Esophagus muscularis mucosa (tissue), 4 donors: ENCODE results near the gene EIF5A2. TPM values are rescaled to one million over a fixed set of nuclear protein-coding genes. Genes with fewer than 3 reads are reported as not detected.

Experiments used
- DNase-seq: peaks from one replicate; pipeline ENCODE4 v3.0.0-alpha.2; 2017; ENCODE audit errors: extremely low spot score
- H3K27ac ChIP-seq, 4 donors: fragments of 200-600 bp; sonication (generic); replicated peaks in 1 of 4; 1 replicate in 3 of 4; 2 replicates in 1 of 4; pipeline ENCODE4 v1.5.1; 2016 to 2019; ENCODE audit warnings: mild to moderate bottlenecking in 1 of 4
- H3K27me3 ChIP-seq, 4 donors: fragments of 200-600 bp; sonication (generic); one replicate each; pipeline versions ENCODE4 v1.5.1 to v1.6.0; 2016 to 2019
- H3K36me3 ChIP-seq, 4 donors: fragments of 200-600 bp; sonication (generic); one replicate each; pipeline ENCODE4 v1.5.1; 2016 to 2019
- H3K4me1 ChIP-seq, 4 donors: fragments of 200-600 bp; sonication (generic); one replicate each; pipeline ENCODE4 v1.5.1; 2016 to 2019
- H3K4me3 ChIP-seq, 4 donors: fragments of 200-600 bp; sonication (generic); 1 replicate in 2 of 4; 2 replicates in 2 of 4; pipeline ENCODE4 v1.5.1; 2016 to 2019; ENCODE audit warnings: mild to moderate bottlenecking in 4 of 4, moderate library complexity in 1 of 4
- H3K9me3 ChIP-seq, 4 donors: fragments of 200-600 bp; sonication (generic); 1 replicate in 3 of 4; 2 replicates in 1 of 4; pipeline ENCODE4 v1.5.1; 2016 to 2019
- CTCF ChIP-seq, 3 experiments: fragments of 200-600 bp in 2 of 3; fragments of 450-650 bp in 1 of 3; sonication (generic) in 2 of 3; IDR thresholded peaks; one replicate each; pipeline ENCODE4 v1.5.1; 2017 to 2019; ENCODE audit warnings: antibody characterized with exemption in 3 of 3, mild to moderate bottlenecking in 2 of 3, moderate library complexity in 1 of 3
- EP300 ChIP-seq: sonication (generic); formaldehyde crosslinking; IDR thresholded peaks from one replicate; pipeline ENCODE4 v1.6.1; 2017; ENCODE audit warnings: antibody characterized with exemption
- POLR2A ChIP-seq: fragments of 450-650 bp; IDR thresholded peaks from one replicate; pipeline ENCODE4 v1.6.1; 2017; ENCODE audit warnings: antibody characterized with exemption, moderate library complexity, mild to moderate bottlenecking, low read depth
- POLR2AphosphoS5 ChIP-seq, 2 donors: sonication (generic); formaldehyde crosslinking; IDR thresholded peaks; one replicate each; pipeline ENCODE4 v1.6.1; 2017; ENCODE audit warnings: antibody characterized with exemption in 2 of 2
- WGBS: methylation state at CpG from one replicate; pipeline ENCODE4 v1.1.5; 2018; 5-methylcytosine and 5-hydroxymethylcytosine counted together
- intact Hi-C: fragments of 100-400 bp; cut with DNase I; formaldehyde crosslinking; loops from one replicate; pipeline ENCODE4 v1.15.1; 2023
- total RNA-seq, 4 donors: library from RNA; depleted of rRNA; stranded (reverse); fragments of >200 nt; gene quantifications; one replicate each; pipeline versions ENCODE4 v1.1.0 to v1.2.1, GENCODE V29; 2016

Gene EIF5A2
- total RNA-seq, 4 donors from 2014 or later = 7.8 to 10.4 (median 7.9) TPM

- Histone ChIP-seq H3K36me3 (peaks cover 10 to 34% (median 28%) of the 10 kb centered on the region in 4 donors), H3K27me3 (no peaks in the 10 kb centered on the region), H3K9me3 (no peaks in the 10 kb centered on the region), H3K4me1 (peaks cover 17 to 29% (median 28%) of the 10 kb centered on the region in 4 donors), H3K27ac (no peak overlapping the region), H3K4me3 (no peak overlapping the region)
- TF ChIP-seq POLR2AphosphoS5 (IDR thresholded peaks at IDR 0.05) = no peak
- DNase-seq = no peak
- intact Hi-C loops = no loop called here
- whole genome bisulfite sequencing = 83% methylated on average over 10 of the region's 10 CpGs
Measured at GRCh38 chr3:170865209-170866094, 43.0 kb downstream of the EIF5A2 start.

GRCh38 chr3:170864525-170865208, 43.8 kb downstream of the EIF5A2 start:
- Histone ChIP-seq H3K9me3 (no peaks in the 10 kb centered on the region), H3K4me3 (no peak overlapping the region), H3K4me1 (peaks cover 17 to 27% (median 26%) of the 10 kb centered on the region in 4 donors), H3K36me3 (peaks cover 10 to 34% (median 28%) of the 10 kb centered on the region in 4 donors), H3K27me3 (no peaks in the 10 kb centered on the region), H3K27ac (no peak overlapping the region)
- no peak for DNase-seq
- intact Hi-C loops = no loop called here
- no peak for TF ChIP-seq POLR2AphosphoS5 (IDR thresholded peaks at IDR 0.05)
- WGBS = 85% methylated on average over 6 of the region's 6 CpGs

- TF ChIP-seq EP300 (no peak), CTCF (IDR thresholded peaks at IDR 0.05) (no peak), POLR2AphosphoS5 (IDR thresholded peaks at IDR 0.05) (no peak), POLR2A (no peak)
- no peaks in the 10 kb centered on the region for H3K9me3 ChIP-seq
- intact Hi-C loops = no loop called here
- 81% methylated on average over 4 of the region's 4 CpGs for WGBS
- no peak overlapping the region for H3K27ac ChIP-seq
- peaks cover 13 to 22% (median 20%) of the 10 kb centered on the region in 4 donors for H3K4me1 ChIP-seq
- no peak for DNase-seq
- H3K4me3 ChIP-seq = no peak overlapping the region
- peaks cover 10 to 34% (median 28%) of the 10 kb centered on the region in 4 donors for H3K36me3 ChIP-seq
- H3K27me3 ChIP-seq = no peaks in the 10 kb centered on the region
Measured at GRCh38 chr3:170863816-170864215, 44.6 kb downstream of the EIF5A2 start.

GRCh38 chr3:170862618-170863374, 45.6 kb downstream of the EIF5A2 start:
- Histone ChIP-seq H3K9me3 (no peaks in the 10 kb centered on the region), H3K4me3 (no peak overlapping the region), H3K4me1 (peaks cover 3 to 12% (median 10%) of the 10 kb centered on the region in 4 donors), H3K36me3 (peaks cover 10 to 30% (median 26%) of the 10 kb centered on the region in 4 donors), H3K27me3 (no peaks in the 10 kb centered on the region), H3K27ac (no peak overlapping the region)
- intact Hi-C loops = no loop called here
- DNase-seq = no peak
- TF ChIP-seq POLR2A = no peak
- TF ChIP-seq EP300 = no peak
- no peak for TF ChIP-seq CTCF (IDR thresholded peaks at IDR 0.05)
- TF ChIP-seq POLR2AphosphoS5 (IDR thresholded peaks at IDR 0.05) = no peak
- WGBS = 83% methylated on average over 10 of the region's 10 CpGs

GRCh38 chr3:170858599-170858998, 49.8 kb downstream of the EIF5A2 start:
- H3K27me3 ChIP-seq = no peaks in the 10 kb centered on the region
- no peak overlapping the region for H3K4me3 ChIP-seq
- intact Hi-C loops = no loop called here
- no peak overlapping the region for H3K27ac ChIP-seq
- no peaks in the 10 kb centered on the region for H3K4me1 ChIP-seq
- no peak for DNase-seq
- 93% methylated on average over 5 of the region's 5 CpGs for WGBS
- no peaks in the 10 kb centered on the region for H3K36me3 ChIP-seq
- H3K9me3 ChIP-seq = no peaks in the 10 kb centered on the region
- TF ChIP-seq EP300 = no peak

- H3K4me1 ChIP-seq = no peaks in the 10 kb centered on the region
- H3K36me3 ChIP-seq = no peaks in the 10 kb centered on the region
- no peak overlapping the region for H3K4me3 ChIP-seq
- no peak for DNase-seq
- WGBS = 57% methylated on average over 4 of the region's 4 CpGs
- H3K27ac ChIP-seq = no peak overlapping the region
- TF ChIP-seq POLR2A (no peak), EP300 (no peak), CTCF (IDR thresholded peaks at IDR 0.05) (no peak), POLR2AphosphoS5 (IDR thresholded peaks at IDR 0.05) (no peak)
- intact Hi-C loops = no loop called here
- no peaks in the 10 kb centered on the region for H3K27me3 ChIP-seq
- no peaks in the 10 kb centered on the region for H3K9me3 ChIP-seq
Measured at GRCh38 chr3:170852324-170852723, 56.1 kb downstream of the EIF5A2 start.
